IPS-NIHi11 (cell line): ENCODE data around the gene TMEM9.

Experiments
- DNase-seq: peaks from one replicate; pipeline ENCODE4 v3.0.0; 2012; ENCODE audit warnings: mixed read lengths, low spot score

TMEM9 gene

GRCh38 chr1:201108614-201109013 lies 45.7 kb downstream of the TMEM9 start:
- peak; percentile 55 for DNase-seq

GRCh38 chr1:201105688-201106087 lies 48.6 kb downstream of the TMEM9 start:
- DNase-seq = no peak

- no peak for DNase-seq
These were observed 50.1 kb downstream of the TMEM9 start for GRCh38 chr1:201104141-201104540.

- no peak for DNase-seq
These were observed 50.6 kb downstream of the TMEM9 start for GRCh38 chr1:201103666-201104065.

- DNase-seq = no peak
These were observed 53.9 kb downstream of the TMEM9 start for GRCh38 chr1:201100169-201100930.

- DNase-seq = no peak
These were observed 55.1 kb downstream of the TMEM9 start for GRCh38 chr1:201098992-201099677.

GRCh38 chr1:201096977-201097856 lies 57.1 kb downstream of the TMEM9 start:
- no peak for DNase-seq

- DNase-seq = no peak
These were observed 58.2 kb downstream of the TMEM9 start for GRCh38 chr1:201096041-201096461.

- no peak for DNase-seq
These were observed 58.7 kb downstream of the TMEM9 start for GRCh38 chr1:201095581-201095980.

GRCh38 chr1:201094832-201095231 lies 59.4 kb downstream of the TMEM9 start:
- DNase-seq = no peak

GRCh38 chr1:201093962-201094361 lies 60.3 kb downstream of the TMEM9 start:
- DNase-seq = no peak

GRCh38 chr1:201093561-201093960 lies 60.7 kb downstream of the TMEM9 start:
- no peak for DNase-seq

- no peak for DNase-seq
These were observed 61.5 kb downstream of the TMEM9 start for GRCh38 chr1:201092738-201093137.

- DNase-seq = no peak
These were observed 63.0 kb downstream of the TMEM9 start for GRCh38 chr1:201091256-201091655.

GRCh38 chr1:201090541-201090940 lies 63.7 kb downstream of the TMEM9 start:
- DNase-seq = no peak

- no peak for DNase-seq
These were observed 64.7 kb downstream of the TMEM9 start for GRCh38 chr1:201089596-201089995.

- DNase-seq = no peak
These were observed 65.3 kb downstream of the TMEM9 start for GRCh38 chr1:201088901-201089525.

- DNase-seq = no peak
These were observed 65.9 kb downstream of the TMEM9 start for GRCh38 chr1:201088395-201088794.

GRCh38 chr1:201085902-201086735 lies 68.2 kb downstream of the TMEM9 start:
- DNase-seq = peak; percentile 93
